ENCODE data around the gene MAML3. TPM values are rescaled to one million over a fixed set of nuclear protein-coding genes. Genes with fewer than 3 reads are reported as not detected.

Gene MAML3
- total RNA-seq, 4 donors from 2014 or later: 2.4 to 50.5 (median 17.8) TPM

DNA sequence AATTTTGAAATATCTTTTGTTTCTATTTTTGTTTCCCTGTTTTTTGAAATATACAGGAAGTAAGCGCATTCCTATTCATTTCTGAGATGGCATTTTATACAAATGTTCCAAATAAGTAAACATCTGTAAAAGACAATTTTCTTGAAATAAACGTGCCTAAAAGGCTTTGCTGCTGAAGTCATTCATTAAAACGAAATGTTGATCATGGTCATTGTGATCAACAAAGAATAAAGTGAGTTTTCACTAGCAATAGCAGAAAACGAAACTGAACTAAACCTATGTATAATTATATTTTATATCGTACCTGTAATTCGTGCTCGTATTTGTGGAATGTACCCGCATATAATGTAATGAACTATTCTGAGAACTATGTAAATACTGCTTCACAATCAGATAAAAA, 267.2 kb downstream of the MAML3 start:
- peak overlapping the region; percentile 46 to 79 for H3K27ac ChIP-seq
- peak overlapping the region; percentile 7 to 9 for H3K4me3 ChIP-seq

GRCh38 chr4:139884438-139884837, 269.5 kb downstream of the MAML3 start:
- DNase-seq: no peak
- H3K4me3 ChIP-seq: no peak overlapping the region
- H3K36me3 ChIP-seq: no peaks in the 10 kb centered on the region
- H3K9me3 ChIP-seq: no peaks in the 10 kb centered on the region
- H3K27ac ChIP-seq: no peak overlapping the region
- intact Hi-C loops (cut with DNase I; ENCODE audit: low total_unique reads): no loop called here
- TF ChIP-seq CTCF (IDR thresholded peaks at IDR 0.05): no peak
- H3K4me1 ChIP-seq: no peaks in the 10 kb centered on the region
- H3K27me3 ChIP-seq: no peaks in the 10 kb centered on the region

More for the DNA sequence above, 267.2 kb downstream of the MAML3 start:
- TF ChIP-seq POLR2A (IDR thresholded peaks at IDR 0.05) (no peak), CTCF (IDR thresholded peaks at IDR 0.05) (no peak)
- H3K9me3 ChIP-seq: no peaks in the 10 kb centered on the region
- no peak for DNase-seq
- H3K27me3 ChIP-seq: no peaks in the 10 kb centered on the region
- H3K36me3 ChIP-seq: no peaks in the 10 kb centered on the region
- intact Hi-C loops (cut with DNase I; ENCODE audit: low total_unique reads): no loop called here
- H3K4me1 ChIP-seq: no peaks in the 10 kb centered on the region

- H3K4me1 ChIP-seq: no peaks in the 10 kb centered on the region
- no peak overlapping the region for H3K4me3 ChIP-seq
- intact Hi-C loops (cut with DNase I; ENCODE audit: low total_unique reads): no loop called here
- no peaks in the 10 kb centered on the region for H3K9me3 ChIP-seq
- no peaks in the 10 kb centered on the region for H3K27me3 ChIP-seq
- H3K27ac ChIP-seq: no peak overlapping the region
- no peak for TF ChIP-seq CTCF (IDR thresholded peaks at IDR 0.05)
- TF ChIP-seq POLR2A (IDR thresholded peaks at IDR 0.05): no peak
- no peak for DNase-seq
- no peaks in the 10 kb centered on the region for H3K36me3 ChIP-seq
Observed at GRCh38 chr4:139880841-139881240, 273.1 kb downstream of the MAML3 start.

GRCh38 chr4:139878050-139878449, 275.9 kb downstream of the MAML3 start:
- no peaks in the 10 kb centered on the region for H3K27me3 ChIP-seq
- no peak overlapping the region for H3K4me3 ChIP-seq
- intact Hi-C loops (cut with DNase I; ENCODE audit: low total_unique reads): no loop called here
- DNase-seq: no peak
- H3K36me3 ChIP-seq: no peaks in the 10 kb centered on the region
- no peak for TF ChIP-seq POLR2A (IDR thresholded peaks at IDR 0.05)
- no peak for TF ChIP-seq CTCF (IDR thresholded peaks at IDR 0.05)
- H3K4me1 ChIP-seq: no peaks in the 10 kb centered on the region
- H3K27ac ChIP-seq: no peak overlapping the region
- no peaks in the 10 kb centered on the region for H3K9me3 ChIP-seq

DNA sequence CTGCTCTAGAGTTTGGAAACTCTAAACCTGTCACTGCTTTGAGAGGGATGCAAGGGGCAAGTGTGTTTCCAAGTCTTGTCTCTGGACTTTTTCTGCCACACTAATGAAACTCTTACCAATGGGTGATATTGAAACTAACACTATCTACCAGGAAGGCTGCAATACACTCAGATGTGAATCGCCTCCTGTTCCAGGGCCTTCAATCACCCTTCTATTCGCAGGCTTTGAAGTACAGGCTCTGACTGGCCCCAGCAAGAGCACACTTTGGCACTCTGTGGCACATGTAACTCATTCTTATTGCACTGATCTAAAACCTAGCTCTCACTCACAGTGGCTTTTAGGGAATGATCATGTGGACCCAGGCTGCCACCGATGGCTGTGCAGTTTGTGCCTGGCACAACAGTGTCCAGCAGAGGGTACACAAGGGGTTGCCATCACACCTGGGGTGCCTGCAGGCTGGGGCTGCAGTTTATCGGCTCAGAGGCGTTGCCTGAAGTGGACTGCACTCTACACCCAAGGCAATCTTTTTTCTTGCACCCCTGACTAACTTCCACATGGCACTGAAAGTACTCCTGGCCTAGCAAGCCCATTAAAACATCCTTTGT, 277.5 kb downstream of the MAML3 start:
- H3K9me3 ChIP-seq: no peaks in the 10 kb centered on the region
- no peak for DNase-seq
- H3K4me1 ChIP-seq: no peaks in the 10 kb centered on the region
- no peaks in the 10 kb centered on the region for H3K36me3 ChIP-seq
- H3K27me3 ChIP-seq: no peaks in the 10 kb centered on the region
- H3K4me3 ChIP-seq: no peak overlapping the region
- H3K27ac ChIP-seq: no peak overlapping the region
- intact Hi-C loops (cut with DNase I; ENCODE audit: low total_unique reads): no loop called here
- TF ChIP-seq POLR2A (IDR thresholded peaks at IDR 0.05) (no peak), CTCF (IDR thresholded peaks at IDR 0.05) (no peak)

Measured in uterus (tissue), 4 donors.